Smooth muscle cell (in vitro differentiated cells): ENCODE measurements around the gene ZNF12. TPM values are rescaled to one million over a fixed set of nuclear protein-coding genes. Genes with fewer than 3 reads are reported as not detected.

ENCODE experiments used
- DNase-seq: peaks from one replicate; lab custom pipeline; 2025; ENCODE audit not compliant: unreplicated experiment; lab: John Stamatoyannopoulos, UW
- H2AFZ ChIP-seq: fragments of 200-600 bp; sonication (generic); 2 replicates; pipeline ENCODE4 v1.6.0; 2016; ENCODE audit warnings: antibody characterized with exemption, low read depth, mild to moderate bottlenecking
- H3F3A ChIP-seq: fragments of 200-600 bp; sonication (generic); 2 replicates; pipeline ENCODE4 v1.6.0; 2017; ENCODE audit warnings: antibody characterized with exemption, low read depth
- H3K27ac ChIP-seq: fragments of 200-600 bp; sonication (generic); 2 replicates; pipeline ENCODE4 v1.5.1; 2016; ENCODE audit warnings: low read depth, mild to moderate bottlenecking
- H3K27me3 ChIP-seq: fragments of 200-600 bp; sonication (generic); 2 replicates; pipeline ENCODE4 v1.6.1; 2016; ENCODE audit warnings: low read depth, mild to moderate bottlenecking
- H3K36me3 ChIP-seq: fragments of 200-600 bp; sonication (generic); 2 replicates; pipeline ENCODE4 v1.5.1; 2016; ENCODE audit warnings: low read depth
- H3K4me1 ChIP-seq: fragments of 200-600 bp; sonication (generic); 2 replicates; pipeline ENCODE4 v1.5.1; 2016; ENCODE audit warnings: low read depth
- H3K4me2 ChIP-seq: fragments of 200-600 bp; sonication (generic); 2 replicates; pipeline ENCODE4 v1.6.0; 2016; ENCODE audit warnings: mild to moderate bottlenecking
- H3K4me3 ChIP-seq: fragments of 200-600 bp; sonication (generic); 2 replicates; pipeline ENCODE4 v1.5.1; 2016; ENCODE audit warnings: mild to moderate bottlenecking
- H3K79me2 ChIP-seq: fragments of 200-600 bp; sonication (generic); 2 replicates; pipeline ENCODE4 v1.6.0; 2016; ENCODE audit warnings: low read depth, mild to moderate bottlenecking
- H3K9ac ChIP-seq: fragments of 200-600 bp; sonication (generic); 2 replicates; pipeline ENCODE4 v1.6.0; 2016; ENCODE audit warnings: low read depth
- H3K9me3 ChIP-seq: fragments of 200-600 bp; sonication (generic); replicated peaks from 2 replicates; pipeline ENCODE4 v1.5.1; 2016; ENCODE audit warnings: low read depth
- H4K20me1 ChIP-seq: fragments of 200-600 bp; sonication (generic); 2 replicates; pipeline ENCODE4 v1.6.0; 2016; ENCODE audit warnings: low read depth
- WGBS: methylation state at CpG from one replicate; pipeline ENCODE4 v1.1.7; 2016; ENCODE audit warnings: low lambda C conversion rate; 5-methylcytosine and 5-hydroxymethylcytosine counted together
- polyA plus RNA-seq: library from polyadenylated mRNA; unstranded; fragments of >200 nt; fragmentation: Nextera tagmentation; extraction: Ambion mirVana; gene quantifications from 2 replicates; pipeline ENCODE4 v1.2.1, GENCODE V29; 2016
- total RNA-seq: library from RNA; depleted of rRNA; stranded (reverse); fragments of >200 nt; gene quantifications from 2 replicates; pipeline ENCODE4 v1.2.3, GENCODE V29; 2014
- TF ChIP-seq, protein P1 (sequence below): fragments of 200-600 bp; sonication (generic); IDR thresholded peaks from 2 replicates; pipeline ENCODE4 v1.5.1; 2017; ENCODE audit warnings: borderline replicate concordance, mild to moderate bottlenecking, antibody characterized with exemption; ENCODE audit not compliant: insufficient read depth, poor library complexity, severe bottlenecking

The ZNF12 gene
- total and polyA plus RNA-seq, 2 experiments from 2014 or later: 8.7 to 13.9 TPM

DNA sequence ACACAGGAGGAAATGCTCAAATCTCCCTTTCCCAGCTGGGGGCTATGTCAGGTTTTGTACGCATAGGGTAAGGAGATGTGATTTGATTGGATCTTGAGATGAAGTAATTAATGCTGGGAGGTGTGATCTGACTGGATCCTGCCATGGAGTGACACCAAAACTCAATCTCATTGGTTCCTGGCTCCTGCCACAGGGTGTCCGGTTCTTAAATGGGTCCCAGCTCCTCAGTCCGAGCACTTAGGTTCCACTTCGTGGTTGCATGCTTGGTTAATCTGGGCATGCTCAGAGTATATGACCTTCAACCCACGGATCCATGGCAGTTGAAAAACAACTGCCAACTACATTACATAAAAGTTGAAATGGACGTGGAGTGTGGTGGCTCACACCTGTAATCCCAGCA, 3.1 kb upstream of the ZNF12 start:
- H3K4me1 ChIP-seq: peaks cover 11% of the 10 kb centered on the region
- no peak overlapping the region for H3K4me2 ChIP-seq
- H3K79me2 ChIP-seq: peaks cover 19% of the 10 kb centered on the region
- H3K9me3 ChIP-seq: no peaks in the 10 kb centered on the region
- H2AFZ ChIP-seq: no peak overlapping the region
- TF ChIP-seq, protein P1, sequence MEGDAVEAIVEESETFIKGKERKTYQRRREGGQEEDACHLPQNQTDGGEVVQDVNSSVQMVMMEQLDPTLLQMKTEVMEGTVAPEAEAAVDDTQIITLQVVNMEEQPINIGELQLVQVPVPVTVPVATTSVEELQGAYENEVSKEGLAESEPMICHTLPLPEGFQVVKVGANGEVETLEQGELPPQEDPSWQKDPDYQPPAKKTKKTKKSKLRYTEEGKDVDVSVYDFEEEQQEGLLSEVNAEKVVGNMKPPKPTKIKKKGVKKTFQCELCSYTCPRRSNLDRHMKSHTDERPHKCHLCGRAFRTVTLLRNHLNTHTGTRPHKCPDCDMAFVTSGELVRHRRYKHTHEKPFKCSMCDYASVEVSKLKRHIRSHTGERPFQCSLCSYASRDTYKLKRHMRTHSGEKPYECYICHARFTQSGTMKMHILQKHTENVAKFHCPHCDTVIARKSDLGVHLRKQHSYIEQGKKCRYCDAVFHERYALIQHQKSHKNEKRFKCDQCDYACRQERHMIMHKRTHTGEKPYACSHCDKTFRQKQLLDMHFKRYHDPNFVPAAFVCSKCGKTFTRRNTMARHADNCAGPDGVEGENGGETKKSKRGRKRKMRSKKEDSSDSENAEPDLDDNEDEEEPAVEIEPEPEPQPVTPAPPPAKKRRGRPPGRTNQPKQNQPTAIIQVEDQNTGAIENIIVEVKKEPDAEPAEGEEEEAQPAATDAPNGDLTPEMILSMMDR: no peak
- H3K27me3 ChIP-seq: peaks cover 17% of the 10 kb centered on the region
- no peak overlapping the region for H3K27ac ChIP-seq
- H4K20me1 ChIP-seq: peaks cover 14% of the 10 kb centered on the region
- H3K36me3 ChIP-seq: peaks cover 5% of the 10 kb centered on the region
- H3F3A ChIP-seq: peaks cover 6% of the 10 kb centered on the region
- H3K9ac ChIP-seq: no peak overlapping the region
- no peak overlapping the region for H3K4me3 ChIP-seq
- 91% methylated on average over 6 of the region's 6 CpGs for WGBS
- DNase-seq: no peak

DNA sequence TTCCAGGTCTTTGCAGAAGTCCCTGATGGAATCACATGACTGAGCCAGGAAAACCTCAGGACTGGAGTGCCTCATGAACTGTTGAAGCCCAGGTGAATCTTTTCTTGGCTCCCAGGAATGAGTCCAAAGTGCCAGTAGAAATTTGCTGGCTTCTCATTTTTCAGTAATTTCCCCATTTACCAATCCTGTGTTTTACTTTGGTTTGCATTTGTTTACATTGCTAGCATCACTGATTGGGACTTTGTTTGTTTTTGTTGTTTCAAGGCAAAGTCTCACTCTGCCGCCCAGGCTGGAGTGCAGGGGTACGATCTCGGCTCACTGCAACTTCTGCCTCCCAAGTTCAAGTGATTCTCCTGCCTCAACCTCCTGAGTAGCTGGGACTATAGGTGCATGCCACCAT, 1.6 kb upstream of the ZNF12 start:
- TF ChIP-seq, protein P1: no peak
- Histone ChIP-seq H3K36me3 (peaks cover 17% of the 10 kb centered on the region), H3K27me3 (peaks cover 17% of the 10 kb centered on the region), H3K9ac (no peak overlapping the region), H2AFZ (no peak overlapping the region), H3K79me2 (peaks cover 34% of the 10 kb centered on the region), H3K4me1 (peaks cover 12% of the 10 kb centered on the region), H3K9me3 (peaks cover 9% of the 10 kb centered on the region), H3F3A (peaks cover 6% of the 10 kb centered on the region), H3K27ac (no peak overlapping the region), H4K20me1 (peaks cover 17% of the 10 kb centered on the region), H3K4me3 (no peak overlapping the region), H3K4me2 (no peak overlapping the region)
- WGBS: 100% methylated on average over 3 of the region's 3 CpGs
- DNase-seq: no peak

DNA sequence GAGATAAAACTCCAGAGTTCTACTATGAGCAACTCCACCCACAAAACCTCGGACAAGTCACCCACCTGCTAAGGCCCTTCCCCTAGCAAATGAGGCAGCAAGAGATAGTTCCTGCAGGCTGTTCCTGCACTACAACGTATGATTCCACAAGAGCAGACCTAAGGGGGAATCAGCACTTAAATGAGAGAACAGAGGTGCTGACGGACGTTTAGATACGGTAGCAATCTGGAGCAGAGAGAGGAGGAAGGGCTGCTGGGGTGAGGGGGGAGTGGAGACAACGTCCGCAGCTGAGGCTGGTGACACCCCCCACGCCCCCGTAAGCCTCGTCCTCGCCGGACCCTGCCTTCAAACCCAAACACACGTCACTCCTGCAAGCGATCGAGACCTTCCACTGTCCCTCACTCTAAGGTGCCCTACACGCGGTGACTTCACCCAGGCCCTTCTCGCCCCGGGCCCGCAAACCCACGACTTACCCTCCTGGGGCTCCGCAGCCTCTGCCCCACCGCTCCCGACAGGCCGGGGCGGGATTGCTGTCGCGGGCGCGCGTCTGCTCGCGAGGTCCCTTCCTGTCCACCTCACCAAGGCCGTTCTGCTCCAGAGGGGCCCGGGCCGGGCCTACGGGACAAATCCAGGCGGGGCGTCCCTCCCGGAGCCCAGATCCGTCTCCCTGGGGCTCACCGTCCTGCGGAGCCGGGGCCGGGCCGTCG, 635 bp downstream of the ZNF12 start:
- Histone ChIP-seq H3K36me3 (peaks cover 28% of the 10 kb centered on the region), H3K9me3 (peaks cover 14% of the 10 kb centered on the region), H2AFZ (peak overlapping the region; percentile 100), H3K4me2 (peak overlapping the region; percentile 100), H3K9ac (peak overlapping the region; percentile 96), H3K27me3 (peaks cover 17% of the 10 kb centered on the region), H3K4me3 (peak overlapping the region; percentile 84), H3K27ac (peak overlapping the region; percentile 74), H3F3A (peaks cover 9% of the 10 kb centered on the region), H3K4me1 (peaks cover 12% of the 10 kb centered on the region), H3K79me2 (peaks cover 51% of the 10 kb centered on the region), H4K20me1 (peaks cover 21% of the 10 kb centered on the region)
- TF ChIP-seq, protein P1: no peak
- 2% methylated on average over 47 of the region's 47 CpGs for WGBS
- peak; percentile 33 for DNase-seq

DNA sequence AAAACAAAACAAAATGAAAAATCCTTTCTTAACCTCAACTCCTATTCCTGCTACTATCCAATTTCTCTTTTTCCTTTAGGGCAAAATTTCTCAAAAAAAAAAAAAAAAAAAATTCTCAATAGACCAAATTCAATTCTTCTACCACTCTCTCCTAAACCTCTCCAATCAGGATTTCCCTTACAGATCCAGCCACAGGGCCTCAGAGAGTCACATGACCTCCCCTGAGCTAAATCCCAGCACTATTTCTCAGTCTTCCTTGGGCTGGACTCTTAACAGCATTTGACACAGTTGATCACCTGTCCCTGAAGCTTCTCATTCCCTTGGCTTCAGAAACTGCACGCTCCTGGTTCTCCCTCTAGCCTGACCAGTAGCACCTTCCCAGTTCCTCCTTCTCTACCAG, 4.9 kb downstream of the ZNF12 start:
- Histone ChIP-seq H3K27me3 (no peaks in the 10 kb centered on the region), H3K4me3 (no peak overlapping the region), H4K20me1 (peaks cover 21% of the 10 kb centered on the region), H3K27ac (no peak overlapping the region), H3K4me2 (no peak overlapping the region), H3F3A (peaks cover 3% of the 10 kb centered on the region), H3K4me1 (peaks cover 8% of the 10 kb centered on the region), H3K79me2 (peaks cover 89% of the 10 kb centered on the region), H2AFZ (no peak overlapping the region), H3K9me3 (peaks cover 42% of the 10 kb centered on the region), H3K9ac (no peak overlapping the region), H3K36me3 (peaks cover 64% of the 10 kb centered on the region)
- TF ChIP-seq, protein P1: no peak
- WGBS: 100% methylated on average over 1 of the region's 1 CpG
- no peak for DNase-seq
